Measurements from ENCODE around the gene AKR1C3.
"Not testable (repeated sequence)": the region's sequence is repeated elsewhere in the genome, so short reads cannot be mapped to it uniquely, and the experiment has no call there.

The AKR1C3 gene

DNA sequence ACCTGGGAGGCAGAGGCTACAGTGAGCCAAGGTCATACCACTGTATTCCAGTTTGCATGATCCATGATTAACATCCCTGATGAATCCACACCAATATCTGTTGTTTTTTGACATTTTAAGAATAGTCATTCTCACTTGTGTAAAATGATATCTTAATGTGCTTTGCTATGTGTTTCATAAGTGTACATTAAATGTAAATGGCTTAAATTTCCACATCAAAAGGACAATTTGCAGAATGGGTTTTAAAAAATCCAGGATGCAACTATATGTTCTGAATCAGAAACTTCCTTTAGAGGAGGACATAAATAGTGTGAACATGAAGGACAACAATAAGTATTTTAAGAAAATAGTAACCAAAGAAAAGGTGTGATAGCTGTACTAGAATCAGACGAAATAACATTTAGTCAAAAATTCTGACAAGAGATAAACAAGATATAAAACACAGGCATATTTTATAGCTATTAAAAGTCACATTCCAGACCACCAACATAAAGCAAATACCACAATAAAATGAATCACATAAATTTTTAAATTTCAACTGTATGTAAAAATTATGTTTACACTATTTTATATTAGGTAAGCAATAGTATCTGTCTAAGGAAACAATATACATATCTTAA lies 42.4 kb downstream of the AKR1C3 start:
- no peak for DNase-seq (ENCODE audit: low read depth, low spot score)

DNA sequence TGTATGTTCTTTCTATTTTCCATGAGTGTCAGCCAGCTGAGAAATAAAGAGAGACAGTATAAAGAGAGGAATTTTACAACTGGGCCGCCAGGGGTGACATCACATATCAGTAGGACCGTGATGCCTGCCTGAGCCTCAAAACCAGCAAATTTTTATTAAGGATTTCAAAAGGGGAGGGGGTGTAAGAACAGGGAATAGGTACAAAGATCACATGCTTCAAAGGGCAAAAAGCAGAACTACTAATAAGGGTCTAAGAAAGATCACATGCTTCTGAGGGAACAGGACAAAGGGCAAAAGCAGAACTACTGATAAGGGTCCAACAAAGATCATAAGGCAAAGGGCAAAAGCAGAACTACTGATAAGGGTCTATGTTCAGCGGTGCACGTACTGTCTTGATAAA lies 43.5 kb downstream of the AKR1C3 start:
- DNase-seq (ENCODE audit: low read depth, low spot score), result not testable (repeated sequence)

DNA sequence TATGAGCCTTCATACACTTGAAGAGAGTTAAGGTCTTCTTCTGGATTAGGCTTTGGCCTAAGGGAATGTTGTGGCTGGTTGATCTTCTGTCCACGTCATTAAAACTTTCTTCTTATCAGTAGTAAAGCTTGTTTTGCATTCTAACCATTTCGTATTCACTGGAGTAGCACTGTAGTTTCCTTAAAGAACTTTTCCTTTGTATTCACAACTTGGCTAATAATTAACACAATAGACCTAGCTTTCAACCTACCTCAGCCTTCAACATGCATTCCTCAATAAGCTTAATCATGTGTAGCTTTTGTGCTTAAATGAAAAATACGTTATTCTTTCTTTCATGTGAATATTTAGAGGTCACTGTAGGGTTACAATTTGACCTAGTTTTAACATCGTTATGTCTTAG lies 48.0 kb downstream of the AKR1C3 start:
- DNase-seq (ENCODE audit: low read depth, low spot score), result no peak

DNA sequence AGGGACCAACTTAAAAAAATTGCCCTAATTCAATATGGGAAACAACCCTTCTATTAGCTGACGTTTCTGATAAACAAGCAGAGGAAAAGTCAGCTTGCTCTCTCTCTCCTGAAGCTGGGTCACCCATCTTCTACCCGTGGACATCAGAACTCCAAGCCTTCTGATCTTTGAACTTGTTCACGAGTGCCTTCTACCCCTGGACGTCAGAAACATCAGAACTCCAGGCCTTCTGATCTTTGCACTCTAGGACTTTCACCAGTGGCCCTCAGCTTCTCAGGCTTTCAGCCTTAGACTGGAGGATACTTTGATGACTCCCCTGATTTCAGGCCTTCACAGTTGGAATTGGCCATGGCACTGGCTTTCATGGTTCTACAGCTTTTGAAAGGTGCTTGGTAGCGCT lies 48.9 kb downstream of the AKR1C3 start:
- DNase-seq (ENCODE audit: low read depth, low spot score), result no peak

DNA sequence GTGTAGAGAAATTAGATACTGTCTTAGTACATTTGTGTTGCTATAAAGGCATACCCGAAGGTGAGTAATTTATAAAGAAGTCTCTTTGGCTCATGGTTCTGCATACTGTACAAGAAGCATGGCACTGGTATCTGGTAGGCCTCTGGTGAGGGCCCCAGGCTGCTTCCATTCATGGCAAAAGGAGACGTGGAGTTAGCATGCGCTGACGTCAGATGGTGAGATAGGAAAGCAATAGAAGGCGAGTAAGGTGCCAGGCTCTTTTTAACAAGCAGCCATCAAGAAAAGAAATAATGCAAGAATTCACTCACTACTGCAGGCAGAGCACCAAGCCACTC lies 52.7 kb downstream of the AKR1C3 start:
- DNase-seq (ENCODE audit: low read depth, low spot score), result no peak

DNA sequence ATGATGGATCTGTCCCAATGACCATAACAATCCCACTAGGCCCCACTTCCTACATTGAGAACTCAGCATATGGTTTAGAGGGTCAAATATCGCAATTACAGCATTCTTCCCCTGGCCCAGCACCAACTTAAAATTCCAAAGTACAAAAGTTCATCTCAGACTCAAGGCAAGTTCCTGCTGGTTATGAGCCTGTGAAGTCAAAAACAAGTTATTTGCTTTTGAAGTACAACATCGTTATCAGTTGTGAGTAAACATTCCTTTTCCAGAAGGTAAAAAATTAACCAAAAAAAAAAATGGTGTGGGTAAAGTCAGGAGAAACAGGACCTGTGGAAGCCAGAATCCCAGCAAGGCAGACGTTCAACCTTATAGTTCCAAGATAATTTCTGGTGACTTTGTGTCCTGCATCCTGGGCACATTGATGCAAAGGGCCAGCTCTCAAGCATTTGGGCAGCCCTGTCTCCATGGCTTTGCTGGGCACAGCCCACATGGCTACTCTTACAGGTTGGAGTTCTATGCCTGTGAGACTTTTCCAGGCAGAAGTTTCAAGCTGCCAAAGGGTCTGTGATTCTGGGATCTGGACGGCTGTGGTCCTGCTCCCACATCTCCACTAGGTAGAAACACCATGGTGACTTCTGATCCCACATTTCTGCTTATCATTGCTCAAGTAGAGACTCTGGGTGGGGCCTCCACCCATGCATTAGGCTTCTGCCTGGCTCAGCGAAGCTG lies 53.2 kb downstream of the AKR1C3 start:
- DNase-seq (ENCODE audit: low read depth, low spot score), result no peak

DNA sequence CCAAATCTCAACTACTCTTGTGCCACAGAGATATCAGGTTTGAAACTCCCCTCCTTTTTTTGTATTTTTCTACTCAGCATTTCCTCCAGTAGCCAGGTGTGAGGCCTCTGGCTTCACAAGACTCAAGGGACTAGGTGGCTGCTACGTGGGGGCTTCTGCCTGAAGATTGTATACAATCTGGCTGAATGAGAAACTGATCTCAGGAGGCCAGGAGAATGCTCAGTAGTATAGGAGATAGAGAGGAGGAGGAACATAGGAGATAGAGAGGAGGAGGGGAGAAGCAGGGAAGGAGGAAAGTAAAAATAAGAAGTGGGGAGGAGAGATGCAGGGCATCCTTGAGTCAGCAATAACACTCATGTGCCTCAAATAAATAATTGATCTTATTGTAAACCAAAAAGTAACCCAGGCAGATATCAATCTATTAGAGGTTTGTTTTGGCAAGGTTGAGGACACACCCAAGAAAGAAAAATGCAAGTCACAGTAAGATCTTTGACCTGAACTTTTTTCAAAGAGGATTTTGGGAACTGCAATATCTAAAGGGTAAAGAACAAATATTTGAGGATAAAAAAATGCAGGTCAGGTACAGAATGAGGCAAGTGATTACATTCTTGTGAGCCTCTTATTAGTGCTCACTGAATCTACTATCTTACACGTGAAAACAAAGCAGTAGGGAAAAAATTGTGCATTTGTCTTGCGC lies 53.9 kb downstream of the AKR1C3 start:
- DNase-seq (ENCODE audit: low read depth, low spot score), result no peak

DNA sequence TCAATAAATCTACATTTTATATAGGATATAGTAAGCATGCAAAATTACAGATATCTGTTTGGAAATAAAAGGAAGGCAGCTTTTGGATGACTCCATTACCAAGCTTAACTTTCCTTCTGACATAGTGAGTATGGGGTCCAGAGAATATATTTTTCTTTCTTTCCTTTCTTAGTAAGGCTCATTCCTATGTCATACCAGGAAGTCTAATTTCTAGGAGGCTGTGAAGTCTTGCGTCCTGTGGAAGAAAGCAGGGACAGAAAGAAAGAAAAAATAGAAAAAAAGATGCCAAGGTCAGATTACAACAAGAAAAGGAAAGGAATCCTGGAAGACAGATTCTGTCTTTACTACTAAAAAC lies 54.4 kb downstream of the AKR1C3 start:
- no peak for DNase-seq (ENCODE audit: low read depth, low spot score)

DNA sequence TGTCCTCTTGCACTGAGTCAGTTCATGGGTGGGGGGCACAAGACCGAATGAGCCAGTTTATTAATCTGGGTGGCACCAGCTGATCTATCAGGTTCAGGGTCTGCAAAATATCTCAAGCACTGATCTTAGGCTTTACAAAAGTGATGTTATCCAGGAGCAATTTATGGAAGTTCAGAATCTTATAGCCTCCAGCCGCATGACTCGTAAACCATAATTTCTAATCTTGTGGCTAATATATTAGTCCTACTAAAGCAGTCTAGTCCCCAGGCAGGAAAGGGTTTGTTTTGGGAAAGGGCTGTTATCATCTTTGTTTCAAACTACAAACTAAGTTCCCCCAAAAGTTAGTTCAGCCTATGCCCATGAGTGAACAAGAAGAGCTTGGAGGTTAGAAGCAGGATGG lies 56.9 kb downstream of the AKR1C3 start:
- DNase-seq (ENCODE audit: low read depth, low spot score), result no peak

DNA sequence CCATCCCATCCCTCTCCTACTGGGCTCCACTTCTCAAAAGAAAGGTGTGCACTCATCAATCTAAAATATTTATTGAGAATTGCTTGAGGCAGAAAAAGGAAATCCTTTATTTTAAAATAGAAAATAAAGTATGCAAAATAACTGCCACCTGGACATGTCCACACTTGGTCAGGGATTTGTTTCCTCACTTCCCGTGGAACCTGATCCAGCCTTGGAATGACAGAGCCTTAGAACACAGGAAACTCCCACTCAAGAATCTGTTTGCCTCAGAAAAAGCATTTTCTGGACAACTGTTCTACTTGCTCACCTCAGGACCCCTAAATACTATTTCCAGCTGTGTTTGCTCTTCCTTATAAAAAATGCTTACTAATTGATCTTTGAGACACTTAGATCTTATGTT lies 61.7 kb downstream of the AKR1C3 start:
- no peak for DNase-seq (ENCODE audit: low read depth, low spot score)

Measured in iPS DF 19.7 (cell line).